ENCODE results near the gene UACA. TPM values are rescaled to one million over a fixed set of nuclear protein-coding genes. Genes with fewer than 3 reads are reported as not detected.

Gene UACA
- total RNA-seq, 1 donor from 2014 or later = 264 TPM

- no peak overlapping the region for H3K27ac Mint-ChIP-seq (ENCODE audit: unreplicated experiment)
- peaks cover 12% of the 10 kb centered on the region for H3K27me3 Mint-ChIP-seq (ENCODE audit: unreplicated experiment)
- no peak for TF ChIP-seq CTCF (IDR thresholded peaks at IDR 0.05)
- no peaks in the 10 kb centered on the region for H3K9me3 Mint-ChIP-seq (ENCODE audit: unreplicated experiment)
- DNase-seq (ENCODE audit: extremely low spot score, unreplicated experiment) = no peak
- peaks cover 37% of the 10 kb centered on the region for H3K4me1 Mint-ChIP-seq (ENCODE audit: unreplicated experiment)
- peaks cover 5% of the 10 kb centered on the region for H3K36me3 Mint-ChIP-seq (ENCODE audit: unreplicated experiment)
- H3K4me3 Mint-ChIP-seq (ENCODE audit: unreplicated experiment) = no peak overlapping the region
Measured at GRCh38 chr15:70605606-70606410, 157.6 kb downstream of the UACA start.

- no peak for DNase-seq (ENCODE audit: extremely low spot score, unreplicated experiment)
- Mint-ChIP-seq H3K27ac (ENCODE audit: unreplicated experiment) (no peak overlapping the region), H3K27me3 (ENCODE audit: unreplicated experiment) (peaks cover 13% of the 10 kb centered on the region), H3K36me3 (ENCODE audit: unreplicated experiment) (peaks cover 6% of the 10 kb centered on the region), H3K9me3 (ENCODE audit: unreplicated experiment) (peaks cover 2% of the 10 kb centered on the region), H3K4me3 (ENCODE audit: unreplicated experiment) (no peak overlapping the region), H3K4me1 (ENCODE audit: unreplicated experiment) (peaks cover 27% of the 10 kb centered on the region)
- TF ChIP-seq CTCF (IDR thresholded peaks at IDR 0.05) = no peak
Measured at GRCh38 chr15:70604666-70605315, 158.6 kb downstream of the UACA start.

Other genes starting within 250 kb of the UACA start
- 119 and 123 TPM in 2 replicates for gene LARP6, start 90.6 kb upstream of the UACA start, total RNA-seq
- 1.5 and 1.7 TPM in 2 replicates for gene THAP10, start 128.9 kb upstream of the UACA start, total RNA-seq
- gene LRRC49, start 129.3 kb upstream of the UACA start, total RNA-seq = 8.9 and 12.5 TPM in 2 replicates

Measured in osteocyte (in vitro differentiated cells).